Omental fat pad (tissue), 4 donors: ENCODE data around the gene VAV2. TPM values are rescaled to one million over a fixed set of nuclear protein-coding genes. Genes with fewer than 3 reads are reported as not detected.
"Not testable (repeated sequence)": the region's sequence is repeated elsewhere in the genome, so short reads cannot be mapped to it uniquely, and the experiment has no call there.

Experiments used
- ATAC-seq: fragments of 150-250 bp; one replicate; pipeline ENCODE4 v1.9.1; 2016; ENCODE audit warnings: mild to moderate bottlenecking, moderate library complexity; ENCODE audit not compliant: low FRiP score
- DNase-seq: peaks from one replicate; pipeline ENCODE4 v3.0.0-alpha.2; 2019; ENCODE audit warnings: low spot score
- CTCF ChIP-seq, 3 donors: fragments of 450-650 bp; IDR thresholded peaks; one replicate each; pipeline ENCODE4 v1.5.1; 2016 to 2017; ENCODE audit warnings: antibody characterized with exemption in 3 of 3, mild to moderate bottlenecking in 3 of 3, moderate library complexity in 2 of 3
- total RNA-seq, 4 donors: library from RNA; depleted of rRNA; stranded (reverse); fragments of >200 nt; gene quantifications; one replicate each; pipeline ENCODE4 v1.1.0, GENCODE V29; 2016

Gene VAV2
- total RNA-seq, 4 donors from 2014 or later = 4.0 to 10.9 (median 6.2) TPM

- ATAC-seq = no peak
- TF ChIP-seq CTCF (IDR thresholded peaks at IDR 0.05) = no peak
These were observed 221.9 kb downstream of the VAV2 start for GRCh38 chr9:133770076-133770777.

GRCh38 chr9:133769511-133770075, 222.5 kb downstream of the VAV2 start:
- no peak for DNase-seq
- ATAC-seq = no peak
- TF ChIP-seq CTCF (IDR thresholded peaks at IDR 0.05) = no peak

More at GRCh38 chr9:133770076-133770777, 221.9 kb downstream of the VAV2 start:
- no peak for DNase-seq

- DNase-seq = no peak
- TF ChIP-seq CTCF (IDR thresholded peaks at IDR 0.05) = no peak
- peak; percentile 6 for ATAC-seq
These were observed 223.1 kb downstream of the VAV2 start for GRCh38 chr9:133768859-133769510.

- ATAC-seq (no peak), DNase-seq (no peak)
- no peak for TF ChIP-seq CTCF (IDR thresholded peaks at IDR 0.05)
These were observed 223.7 kb downstream of the VAV2 start for GRCh38 chr9:133768371-133768858.

- TF ChIP-seq CTCF (IDR thresholded peaks at IDR 0.05) = no peak
- ATAC-seq = no peak
- DNase-seq = no peak
These were observed 224.5 kb downstream of the VAV2 start for GRCh38 chr9:133767625-133768024.

- no peak for TF ChIP-seq CTCF (IDR thresholded peaks at IDR 0.05)
- DNase-seq = no peak
- no peak for ATAC-seq
These were observed 225.1 kb downstream of the VAV2 start for GRCh38 chr9:133767008-133767407.

- not testable (repeated sequence) for DNase-seq, ATAC-seq
These were observed 225.9 kb downstream of the VAV2 start for GRCh38 chr9:133766234-133766633.
